ENCODE results near the gene AFTPH. TPM values are rescaled to one million over a fixed set of nuclear protein-coding genes. Genes with fewer than 3 reads are reported as not detected.

Gene AFTPH
- polyA plus RNA-seq, 1 experiment: 10.9 TPM

DNA sequence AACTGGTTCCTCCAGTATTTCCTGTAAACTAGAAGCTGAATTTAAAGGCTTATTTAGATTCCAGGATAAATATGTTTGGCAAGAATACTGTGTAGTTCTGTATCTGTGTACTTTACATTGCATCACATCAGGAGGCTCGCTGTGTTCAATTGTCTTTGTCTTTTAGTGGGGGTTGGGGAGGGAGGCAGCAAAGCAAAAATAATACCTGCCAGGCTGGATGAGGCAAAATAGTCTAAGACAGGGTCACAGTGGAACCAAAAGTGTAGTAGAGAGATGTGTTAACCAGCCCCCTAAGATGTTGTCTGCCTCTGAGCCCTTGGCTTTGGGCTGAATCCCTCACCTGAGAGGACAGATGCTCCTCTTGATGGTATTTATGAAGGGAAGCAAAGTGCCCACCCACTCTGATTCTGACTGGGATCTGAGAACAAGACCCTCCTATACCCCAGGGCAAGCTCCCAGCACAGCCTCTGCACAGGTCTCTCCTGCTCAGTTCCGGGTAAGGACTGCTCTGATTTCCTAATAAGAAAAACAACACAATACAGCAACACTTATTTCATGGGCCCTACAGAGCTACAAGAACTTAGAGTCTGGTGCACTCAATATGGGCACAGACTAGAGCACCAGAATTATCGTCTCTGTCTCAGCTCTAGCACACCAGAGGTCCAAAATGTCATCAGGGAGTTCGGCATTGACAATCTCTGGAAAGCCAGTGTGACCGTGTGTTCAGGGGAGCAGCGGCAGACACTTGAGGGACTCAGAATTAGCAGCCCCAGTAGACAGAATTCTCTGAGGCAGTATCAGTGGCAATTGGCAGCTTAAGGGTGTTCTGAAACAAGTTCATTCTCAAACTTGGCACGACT is 7.2 kb upstream of the AFTPH start:
- Histone ChIP-seq H3K27me3 (ENCODE audit: control insufficient read depth, insufficient read depth, low read length) (peaks cover 21% of the 10 kb centered on the region), H3K4me3 (ENCODE audit: low read depth, low read length) (no peak overlapping the region), H3K36me3 (ENCODE audit: control insufficient read depth, insufficient read depth, low read length) (no peaks in the 10 kb centered on the region)
- ChIA-PET POLR2A (no interaction called here), CTCF (interaction anchor here (1.2 to 1.5 kb wide), 2 partner anchors 186 to 372 kb away, joined by 4 read pairs; no protein-coding TSS in a partner anchor)
- TF ChIP-seq, protein P1, sequence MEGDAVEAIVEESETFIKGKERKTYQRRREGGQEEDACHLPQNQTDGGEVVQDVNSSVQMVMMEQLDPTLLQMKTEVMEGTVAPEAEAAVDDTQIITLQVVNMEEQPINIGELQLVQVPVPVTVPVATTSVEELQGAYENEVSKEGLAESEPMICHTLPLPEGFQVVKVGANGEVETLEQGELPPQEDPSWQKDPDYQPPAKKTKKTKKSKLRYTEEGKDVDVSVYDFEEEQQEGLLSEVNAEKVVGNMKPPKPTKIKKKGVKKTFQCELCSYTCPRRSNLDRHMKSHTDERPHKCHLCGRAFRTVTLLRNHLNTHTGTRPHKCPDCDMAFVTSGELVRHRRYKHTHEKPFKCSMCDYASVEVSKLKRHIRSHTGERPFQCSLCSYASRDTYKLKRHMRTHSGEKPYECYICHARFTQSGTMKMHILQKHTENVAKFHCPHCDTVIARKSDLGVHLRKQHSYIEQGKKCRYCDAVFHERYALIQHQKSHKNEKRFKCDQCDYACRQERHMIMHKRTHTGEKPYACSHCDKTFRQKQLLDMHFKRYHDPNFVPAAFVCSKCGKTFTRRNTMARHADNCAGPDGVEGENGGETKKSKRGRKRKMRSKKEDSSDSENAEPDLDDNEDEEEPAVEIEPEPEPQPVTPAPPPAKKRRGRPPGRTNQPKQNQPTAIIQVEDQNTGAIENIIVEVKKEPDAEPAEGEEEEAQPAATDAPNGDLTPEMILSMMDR (IDR thresholded peaks at IDR 0.05; ENCODE audit: insufficient read depth, low read depth, low read length): no peak
- no peak for DNase-seq (ENCODE audit: low read depth)

DNA sequence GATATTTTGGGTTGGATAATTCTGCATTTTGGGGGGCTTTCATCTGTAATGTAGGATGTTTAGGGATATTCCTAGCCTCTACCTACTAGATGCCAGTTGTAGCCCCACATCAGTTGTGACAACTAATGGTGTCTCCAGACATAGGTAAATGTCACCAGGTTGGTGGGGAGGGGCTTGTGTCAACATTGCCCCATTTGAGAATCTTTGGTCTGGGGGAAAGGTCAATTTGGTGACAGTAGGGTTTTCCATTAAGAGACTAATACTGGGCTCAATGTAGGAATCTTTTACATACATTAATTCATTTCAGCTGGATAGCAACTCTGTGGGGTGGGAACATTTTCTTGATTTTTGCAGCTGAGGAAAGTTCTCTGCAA is 6.6 kb upstream of the AFTPH start:
- no peak for DNase-seq (ENCODE audit: low read depth)
- H3K36me3 ChIP-seq (ENCODE audit: control insufficient read depth, insufficient read depth, low read length): no peaks in the 10 kb centered on the region
- no peak overlapping the region for H3K4me3 ChIP-seq (ENCODE audit: low read depth, low read length)
- CTCF ChIA-PET: interaction anchor here (1.2 to 1.5 kb wide), 3 partner anchors 29 to 371 kb away, joined by 4 to 5 read pairs (median 4); no protein-coding TSS in a partner anchor
- TF ChIP-seq, protein P1 (IDR thresholded peaks at IDR 0.05; ENCODE audit: insufficient read depth, low read depth, low read length): no peak
- POLR2A ChIA-PET: no interaction called here
- H3K27me3 ChIP-seq (ENCODE audit: control insufficient read depth, insufficient read depth, low read length): peaks cover 21% of the 10 kb centered on the region

DNA sequence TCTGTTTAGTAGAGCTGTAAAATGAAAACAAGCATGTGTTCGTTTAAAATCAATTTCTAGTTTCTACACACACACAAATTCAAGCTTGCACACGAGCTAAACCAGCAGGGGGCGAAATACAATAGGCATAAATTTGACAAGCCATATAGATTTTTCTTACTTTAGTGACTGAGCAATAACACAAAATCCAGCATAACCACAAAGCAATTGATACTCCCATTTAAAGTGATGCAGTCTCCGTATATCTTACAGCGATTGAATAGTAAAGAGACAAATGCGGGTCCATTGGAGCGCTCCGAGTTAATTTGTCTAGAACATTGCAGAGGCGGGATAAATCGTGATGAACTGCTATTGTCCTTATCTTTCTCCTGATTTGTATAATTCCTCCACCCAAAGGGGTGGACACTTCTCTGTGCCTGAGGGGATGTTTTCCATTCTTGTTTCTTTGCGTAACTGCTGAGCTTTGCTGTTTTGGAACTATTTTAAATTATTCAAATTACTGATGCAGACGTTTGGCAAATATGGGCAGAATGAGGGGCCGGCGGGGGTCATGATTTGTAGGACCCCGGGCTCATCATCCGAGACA is 1.2 kb upstream of the AFTPH start:
- TF ChIP-seq, protein P1 (IDR thresholded peaks at IDR 0.05; ENCODE audit: insufficient read depth, low read depth, low read length): peak; percentile 81
- peaks cover 9% of the 10 kb centered on the region for H3K27me3 ChIP-seq (ENCODE audit: control insufficient read depth, insufficient read depth, low read length)
- ChIA-PET CTCF (interaction anchor here (0.6 to 3.8 kb wide), 38 partner anchors 8 to 1051 kb away, joined by 3 to 30 read pairs (median 3); no protein-coding TSS in a partner anchor), POLR2A (no interaction called here)
- H3K4me3 ChIP-seq (ENCODE audit: low read depth, low read length): peak overlapping the region; percentile 73
- peak; percentile 21 for DNase-seq (ENCODE audit: low read depth)
- H3K36me3 ChIP-seq (ENCODE audit: control insufficient read depth, insufficient read depth, low read length): no peaks in the 10 kb centered on the region

DNA sequence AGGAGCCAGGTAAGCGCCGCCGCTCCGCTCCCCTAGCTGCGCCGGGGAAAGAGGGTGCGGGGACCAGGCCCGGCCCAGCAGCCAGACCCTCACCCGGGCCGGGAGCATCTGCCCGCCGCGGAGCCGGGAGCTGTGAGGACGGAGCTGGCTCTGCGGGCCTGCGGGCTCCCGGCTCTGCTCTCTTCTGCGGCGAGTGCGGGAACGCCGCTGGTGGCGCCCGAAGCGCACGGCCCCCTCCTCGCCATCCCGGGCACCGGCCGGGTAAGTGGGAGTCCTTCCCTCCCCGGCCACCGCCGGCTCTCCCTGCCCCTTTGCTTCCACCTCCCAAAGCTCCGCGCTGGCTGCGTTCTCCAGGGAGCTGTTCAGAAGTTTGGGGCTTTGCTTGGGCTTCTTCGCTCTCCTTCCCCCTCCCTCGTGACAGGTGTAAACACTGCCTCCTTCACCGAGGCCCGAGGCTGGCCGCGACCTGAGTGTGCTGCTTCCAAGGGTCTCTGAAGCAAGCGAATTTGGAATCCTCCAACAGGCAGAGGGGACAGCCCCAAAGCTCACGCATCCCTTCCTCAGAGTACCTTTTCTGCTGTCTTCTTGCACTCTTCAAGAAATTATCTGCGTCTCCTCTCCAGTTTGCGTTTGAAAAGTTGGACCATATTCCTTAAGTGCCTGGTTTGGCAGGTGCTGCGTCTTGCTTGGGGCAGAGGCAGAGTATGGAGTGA is 632 bp downstream of the AFTPH start:
- TF ChIP-seq, protein P1 (IDR thresholded peaks at IDR 0.05; ENCODE audit: insufficient read depth, low read depth, low read length): no peak
- ChIA-PET CTCF (interaction anchor here (0.6 to 3.8 kb wide), 10 partner anchors 8 to 393 kb away, joined by 3 to 30 read pairs (median 4); no protein-coding TSS in a partner anchor), POLR2A (interaction anchor here (1.0 kb wide), 1 partner anchor 194 kb away, joined by 3 read pairs; no protein-coding TSS in a partner anchor)
- DNase-seq (ENCODE audit: low read depth): no peak
- H3K27me3 ChIP-seq (ENCODE audit: control insufficient read depth, insufficient read depth, low read length): peaks cover 6% of the 10 kb centered on the region
- H3K4me3 ChIP-seq (ENCODE audit: low read depth, low read length): peak overlapping the region; percentile 73
- no peaks in the 10 kb centered on the region for H3K36me3 ChIP-seq (ENCODE audit: control insufficient read depth, insufficient read depth, low read length)

DNA sequence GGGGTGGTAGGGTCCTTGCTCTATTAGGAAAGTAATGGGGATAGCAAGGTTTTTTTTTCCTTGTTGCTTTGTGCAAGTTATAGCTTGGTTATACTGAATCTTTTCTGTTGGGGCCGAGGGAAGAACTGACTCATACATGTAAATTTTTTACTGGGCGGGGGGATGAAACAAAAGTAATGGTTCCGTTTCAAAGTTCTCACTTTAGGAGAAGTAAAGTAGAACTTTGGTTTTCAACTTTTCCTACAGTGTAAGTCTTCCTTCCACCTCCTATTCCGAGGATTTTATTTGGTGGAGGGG is 1.1 kb downstream of the AFTPH start:
- TF ChIP-seq, protein P1 (IDR thresholded peaks at IDR 0.05; ENCODE audit: insufficient read depth, low read depth, low read length): no peak
- Histone ChIP-seq H3K27me3 (ENCODE audit: control insufficient read depth, insufficient read depth, low read length) (peaks cover 2% of the 10 kb centered on the region; the same call in 1 of the 2 replicates), H3K36me3 (ENCODE audit: control insufficient read depth, insufficient read depth, low read length) (no peaks in the 10 kb centered on the region), H3K4me3 (ENCODE audit: low read depth, low read length) (peak overlapping the region; percentile 73)
- ChIA-PET POLR2A (no interaction called here), CTCF (interaction anchor here (1.4 to 3.8 kb wide), 2 partner anchors 36 to 194 kb away, joined by 4 to 30 read pairs; no protein-coding TSS in a partner anchor)
- DNase-seq (ENCODE audit: low read depth): no peak

Data from BJ (cell line).